ENCODE measurements around the gene ERGIC3. TPM values are rescaled to one million over a fixed set of nuclear protein-coding genes. Genes with fewer than 3 reads are reported as not detected.

Gene ERGIC3
- polyA plus RNA-seq, 1 of the 3 experiments (the other 2 are of a cell fraction): 661 TPM

GRCh38 chr20:35599776-35600120 lies 57.9 kb downstream of the ERGIC3 start:
- WGBS (ENCODE audit: low lambda C conversion rate): 84% methylated on average over 8 of the region's 9 CpGs
- H2AFZ ChIP-seq (ENCODE audit: low read depth): no peak overlapping the region
- H3K27me3 ChIP-seq (ENCODE audit: insufficient read depth): no peaks in the 10 kb centered on the region
- no peaks in the 10 kb centered on the region for H3K9me2 ChIP-seq
- ChIA-PET POLR2A (no interaction called here), CTCF (interaction anchor here (0.5 kb wide), 1 partner anchor 779 kb away, joined by 3 read pairs; no protein-coding TSS in a partner anchor)
- H3F3A ChIP-seq (replicated peaks; ENCODE audit: insufficient read depth): no peaks in the 10 kb centered on the region
- no peaks in the 10 kb centered on the region for H3K9me3 ChIP-seq
- H4K20me1 ChIP-seq (ENCODE audit: insufficient read depth): no peaks in the 10 kb centered on the region
- no peaks in the 10 kb centered on the region for H3K36me3 ChIP-seq (replicated peaks in 1 of 2; ENCODE audit: control insufficient read depth in 1 of 2, insufficient read depth in 2 of 2, low read length in 1 of 2)
- H3K27ac ChIP-seq (ENCODE audit: low read depth in 2 of 2, low read length in 1 of 2): no peak overlapping the region
- DNase-seq: no peak
- no peak overlapping the region for H3K4me3 ChIP-seq (ENCODE audit: low read depth in 2 of 2, low read length in 1 of 2)
- H3K9ac ChIP-seq: no peak overlapping the region
- no peaks in the 10 kb centered on the region for H3K79me2 ChIP-seq (ENCODE audit: insufficient read depth)
- peaks cover 0 to 10% of the 10 kb centered on the region in 2 experiments; a peak in 1 of 4 replicates for H3K4me1 ChIP-seq (ENCODE audit: control insufficient read depth in 1 of 2, insufficient read depth in 2 of 2, low read depth in 1 of 2, low read length in 1 of 2)
- TF ChIP-seq, protein P1, sequence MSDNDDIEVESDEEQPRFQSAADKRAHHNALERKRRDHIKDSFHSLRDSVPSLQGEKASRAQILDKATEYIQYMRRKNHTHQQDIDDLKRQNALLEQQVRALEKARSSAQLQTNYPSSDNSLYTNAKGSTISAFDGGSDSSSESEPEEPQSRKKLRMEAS (IDR thresholded peaks at IDR 0.05; ENCODE audit: low read depth): no peak
- TF ChIP-seq ELF1 (IDR thresholded peaks at IDR 0.05): no peak
- TF ChIP-seq GABPA (IDR thresholded peaks at IDR 0.05; ENCODE audit: low read depth): no peak
- no peak for TF ChIP-seq RXRA (IDR thresholded peaks at IDR 0.05; ENCODE audit: borderline replicate concordance, low read depth)
- no peak for TF ChIP-seq TAF1 (IDR thresholded peaks at IDR 0.05; ENCODE audit: borderline replicate concordance, low read depth, low read length)
- TF ChIP-seq, protein P2, sequence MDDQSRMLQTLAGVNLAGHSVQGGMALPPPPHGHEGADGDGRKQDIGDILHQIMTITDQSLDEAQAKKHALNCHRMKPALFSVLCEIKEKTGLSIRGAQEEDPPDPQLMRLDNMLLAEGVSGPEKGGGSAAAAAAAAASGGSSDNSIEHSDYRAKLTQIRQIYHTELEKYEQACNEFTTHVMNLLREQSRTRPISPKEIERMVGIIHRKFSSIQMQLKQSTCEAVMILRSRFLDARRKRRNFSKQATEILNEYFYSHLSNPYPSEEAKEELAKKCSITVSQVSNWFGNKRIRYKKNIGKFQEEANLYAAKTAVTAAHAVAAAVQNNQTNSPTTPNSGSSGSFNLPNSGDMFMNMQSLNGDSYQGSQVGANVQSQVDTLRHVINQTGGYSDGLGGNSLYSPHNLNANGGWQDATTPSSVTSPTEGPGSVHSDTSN (IDR thresholded peaks at IDR 0.05): no peak
- no peak for TF ChIP-seq NFIC (IDR thresholded peaks at IDR 0.05; ENCODE audit: borderline replicate concordance)
- TF ChIP-seq RCOR1 (IDR thresholded peaks at IDR 0.05; ENCODE audit: low read length): no peak
- TF ChIP-seq TCF12 (IDR thresholded peaks at IDR 0.05): no peak
- no peak for TF ChIP-seq FOXM1 (IDR thresholded peaks at IDR 0.05; ENCODE audit: low read depth)
- no peak for TF ChIP-seq REST (IDR thresholded peaks at IDR 0.05; ENCODE audit: low read depth, low read length)
- TF ChIP-seq SMC3 (IDR thresholded peaks at IDR 0.05; ENCODE audit: low read depth, low read length): no peak
- no peak for TF ChIP-seq NRF1 (IDR thresholded peaks at IDR 0.05; ENCODE audit: low read depth, low read length)
- TF ChIP-seq FOSL2 (IDR thresholded peaks at IDR 0.05; ENCODE audit: borderline replicate concordance, low read depth): no peak
- no peak for TF ChIP-seq YY1 (IDR thresholded peaks at IDR 0.05; ENCODE audit: low read depth)
- TF ChIP-seq USF2 (IDR thresholded peaks at IDR 0.05; ENCODE audit: borderline replicate concordance, low read depth, low read length): no peak
- no peak overlapping the region for H3K4me2 ChIP-seq
